H1 (cell line): ENCODE data around the gene FNDC3A. TPM values are rescaled to one million over a fixed set of nuclear protein-coding genes. Genes with fewer than 3 reads are reported as not detected.

Source experiments
- CTCF ChIA-PET: fragments of 300-600 bp; sonication (Branson Sonifier 250); formaldehyde crosslinking; loops from one replicate; lab custom pipeline; 2021; ENCODE audit not compliant: partially characterized antibody; lab: Charles Lee
- POLR2A ChIA-PET: fragments of 300-600 bp; sonication (Branson Sonifier 250); formaldehyde crosslinking; loops from one replicate; lab custom pipeline; 2021; ENCODE audit warnings: inconsistent platforms; ENCODE audit not compliant: partially characterized antibody; lab: Charles Lee
- DNase-seq, 2 experiments: peaks; one replicate each; pipeline versions ENCODE4 v3.0.0 to v3.0.0-alpha.2; 2010 to 2022; ENCODE audit warnings: low spot score in 2 of 2, low read depth in 1 of 2, mixed read lengths in 1 of 2
- FAIRE-seq: peaks from 2 replicates; lab custom pipeline; 2011; peaks lifted over from hg19 to GRCh38; lab: Jason Lieb, UNC
- H2AFZ ChIP-seq: 2 replicates; pipeline ENCODE4 v1.8.1; 2012; ENCODE audit warnings: low read length, inconsistent platforms
- H2AK5ac ChIP-seq: 2 replicates; pipeline ENCODE4 v1.6.1; 2013; ENCODE audit warnings: low read depth, low read length
- H2BK120ac ChIP-seq: replicated peaks from 2 replicates; pipeline ENCODE3; 2013; ENCODE audit warnings: low read depth, low read length, inconsistent platforms
- H2BK12ac ChIP-seq: 2 replicates; pipeline ENCODE4 v1.6.1; 2013; ENCODE audit warnings: low read depth, low read length
- H2BK15ac ChIP-seq: 2 replicates; pipeline ENCODE4 v1.6.1; 2013; ENCODE audit warnings: low read length
- H2BK20ac ChIP-seq: 2 replicates; pipeline ENCODE4 v1.6.1; 2013; ENCODE audit warnings: low read length
- H2BK5ac ChIP-seq: 2 replicates; pipeline ENCODE4 v1.6.1; 2013; ENCODE audit warnings: low read depth, low read length
- H3K14ac ChIP-seq: 2 replicates; pipeline ENCODE4 v1.6.1; 2013; ENCODE audit warnings: inconsistent platforms; ENCODE audit not compliant: insufficient read length
- H3K18ac ChIP-seq: 2 replicates; pipeline ENCODE4 v1.6.1; 2013; ENCODE audit warnings: low read length; ENCODE audit errors: extremely low read depth
- H3K23ac ChIP-seq: 2 replicates; pipeline ENCODE4 v1.6.1; 2013; ENCODE audit warnings: inconsistent platforms; ENCODE audit not compliant: insufficient read length
- H3K23me2 ChIP-seq: 2 replicates; pipeline ENCODE4 v1.6.1; 2013; ENCODE audit warnings: low read depth, low read length
- H3K27ac ChIP-seq: 2 replicates; pipeline ENCODE4 v1.6.1; 2011; ENCODE audit warnings: low read depth, low read length, inconsistent platforms
- H3K27me3 ChIP-seq, 4 experiments: replicated peaks in 1 of 4; 1 replicate in 1 of 4; 2 replicates in 3 of 4; pipeline versions ENCODE4 v1.6.1 to v1.8.1; 2011 to 2013; ENCODE audit warnings: low read length in 3 of 4, mild to moderate bottlenecking in 3 of 4, inconsistent platforms in 2 of 4, mixed read lengths in 2 of 4, moderate library complexity in 1 of 4; ENCODE audit not compliant: control insufficient read depth in 3 of 4, insufficient read depth in 3 of 4; ENCODE audit errors: extremely low read depth in 1 of 4
- H3K36me3 ChIP-seq, 4 experiments: 2 replicates each; pipeline versions ENCODE4 v1.6.1 to v1.8.1; 2011 to 2013; ENCODE audit warnings: mild to moderate bottlenecking in 4 of 4, low read length in 3 of 4, moderate library complexity in 2 of 4, control low read depth in 1 of 4, inconsistent platforms in 1 of 4; ENCODE audit not compliant: insufficient read depth in 4 of 4, control insufficient read depth in 2 of 4
- H3K4ac ChIP-seq: replicated peaks from 2 replicates; pipeline ENCODE3; 2013; ENCODE audit warnings: low read length, low read depth, mixed read lengths, inconsistent platforms; ENCODE audit not compliant: insufficient read length
- H3K4me1 ChIP-seq, 4 experiments: replicated peaks in 1 of 4; 1 replicate in 1 of 4; 2 replicates in 3 of 4; pipeline versions ENCODE4 v1.6.1 to v1.8.1; 2011 to 2013; ENCODE audit warnings: low read length in 3 of 4, inconsistent platforms in 2 of 4, mixed read lengths in 1 of 4; ENCODE audit not compliant: insufficient read depth in 4 of 4, control insufficient read depth in 3 of 4
- H3K4me2 ChIP-seq, 2 experiments: 2 replicates each; pipeline versions ENCODE4 v1.6.1 to v1.8.1; 2011 to 2013; ENCODE audit warnings: low read depth in 2 of 2, low read length in 2 of 2, control low read depth in 1 of 2, inconsistent platforms in 1 of 2, mild to moderate bottlenecking in 1 of 2; ENCODE audit not compliant: insufficient read depth in 1 of 2
- H3K4me3 ChIP-seq, 4 experiments: fragments of 200-600, 300-600 bp in 1 of 4; sonication (generic), shearing (Covaris generic), sonication (Bioruptor Twin) in 1 of 4; 2 replicates each; pipeline versions ENCODE4 v1.5.1 to v1.8.1; 2011 to 2016; ENCODE audit warnings: low read length in 4 of 4, low read depth in 3 of 4, control low read depth in 2 of 4, inconsistent platforms in 2 of 4, mild to moderate bottlenecking in 2 of 4, mixed read lengths in 1 of 4, moderate library complexity in 1 of 4; ENCODE audit not compliant: insufficient read depth in 2 of 4; ENCODE audit errors: extremely low read depth in 1 of 4
- H3K56ac ChIP-seq: replicated peaks from 2 replicates; pipeline ENCODE3; 2013; ENCODE audit warnings: low read depth, mild to moderate bottlenecking, mixed read lengths, low read length, inconsistent platforms; ENCODE audit not compliant: insufficient read length
- H3K79me1 ChIP-seq: 2 replicates; pipeline ENCODE4 v1.6.1; 2013; ENCODE audit warnings: low read depth, low read length, control low read depth
- H3K79me2 ChIP-seq, 2 experiments: 2 replicates each; pipeline versions ENCODE4 v1.6.1 to v1.8.1; 2012 to 2013; ENCODE audit warnings: low read length in 2 of 2, mild to moderate bottlenecking in 2 of 2, inconsistent platforms in 1 of 2; ENCODE audit not compliant: insufficient read depth in 2 of 2, control insufficient read depth in 1 of 2
- H3K9ac ChIP-seq, 4 experiments: replicated peaks in 1 of 4; 1 replicate in 1 of 4; 2 replicates in 3 of 4; pipeline versions ENCODE4 v1.6.1 to v1.8.1; 2011 to 2013; ENCODE audit warnings: low read depth in 3 of 4, low read length in 3 of 4, control low read depth in 2 of 4, mild to moderate bottlenecking in 2 of 4, moderate library complexity in 2 of 4, inconsistent platforms in 1 of 4; ENCODE audit errors: extremely low read depth in 1 of 4
- H3K9me3 ChIP-seq, 2 experiments: 2 replicates each; pipeline versions ENCODE4 v1.6.1 to v1.8.1; 2012 to 2013; ENCODE audit warnings: mild to moderate bottlenecking in 2 of 2, moderate library complexity in 2 of 2, control low read depth in 1 of 2, inconsistent platforms in 1 of 2, low read depth in 1 of 2, low read length in 1 of 2, mixed read lengths in 1 of 2; ENCODE audit not compliant: insufficient read depth in 2 of 2
- H4K20me1 ChIP-seq, 2 experiments: replicated peaks in 1 of 2; 2 replicates each; pipeline versions ENCODE3 to v1.8.1; 2011 to 2013; ENCODE audit warnings: inconsistent platforms in 2 of 2, low read length in 2 of 2, mild to moderate bottlenecking in 1 of 2; ENCODE audit not compliant: insufficient read depth in 2 of 2, control insufficient read depth in 1 of 2
- H4K5ac ChIP-seq: 2 replicates; pipeline ENCODE4 v1.6.1; 2013; ENCODE audit warnings: low read length, low read depth, mixed read lengths, inconsistent platforms; ENCODE audit not compliant: insufficient read length
- H4K8ac ChIP-seq: 2 replicates; pipeline ENCODE4 v1.8.0; 2013; ENCODE audit warnings: mild to moderate bottlenecking, moderate library complexity, low read length, inconsistent platforms; ENCODE audit not compliant: insufficient read depth; ENCODE audit errors: extremely low read depth
- H4K91ac ChIP-seq: replicated peaks from 2 replicates; pipeline ENCODE3; 2013; ENCODE audit warnings: low read length, mixed read lengths, inconsistent platforms; ENCODE audit not compliant: insufficient read length
- BCL11A ChIP-seq, 2 experiments: IDR thresholded peaks; one replicate each; pipeline ENCODE4 v1.6.1; 2011; ENCODE audit warnings: low read depth in 2 of 2, low read length in 2 of 2, mild to moderate bottlenecking in 2 of 2
- EP300 ChIP-seq, 2 experiments: IDR thresholded peaks; 1 replicate in 1 of 2; 2 replicates in 1 of 2; pipeline ENCODE4 v1.6.1; 2011 to 2012; ENCODE audit warnings: low read depth in 2 of 2, low read length in 2 of 2, mild to moderate bottlenecking in 2 of 2, borderline replicate concordance in 1 of 2, inconsistent platforms in 1 of 2, moderate library complexity in 1 of 2
- GABPA ChIP-seq: IDR thresholded peaks from 2 replicates; pipeline ENCODE4 v1.6.1; 2011; ENCODE audit warnings: mild to moderate bottlenecking, low read length, moderate library complexity, borderline replicate concordance; ENCODE audit not compliant: insufficient read depth
- GTF2F1 ChIP-seq: IDR thresholded peaks from 2 replicates; pipeline ENCODE4 v1.6.1; 2012; ENCODE audit warnings: low read depth, low read length, improper control_type of control experiment, borderline replicate concordance
- MAFK ChIP-seq: IDR thresholded peaks from 2 replicates; pipeline ENCODE4 v1.6.1; 2012; ENCODE audit warnings: low read depth, mild to moderate bottlenecking, improper control_type of control experiment, low read length
- PHF8 ChIP-seq: fragments of 200-600 bp; sonication (generic); conservative IDR thresholded peaks from 2 replicates; pipeline ENCODE4 v1.7.1; 2012; ENCODE audit warnings: low read depth, mild to moderate bottlenecking, inconsistent platforms, low read length, moderate library complexity
- POLR2A ChIP-seq, 2 experiments: IDR thresholded peaks; 1 replicate in 1 of 2; 2 replicates in 1 of 2; pipeline ENCODE4 v1.6.1; 2011; ENCODE audit warnings: low read depth in 2 of 2, low read length in 2 of 2, mild to moderate bottlenecking in 2 of 2; ENCODE audit errors: control extremely low read depth in 1 of 2
- RAD21 ChIP-seq, 2 experiments: IDR thresholded peaks in 1 of 2; conservative IDR thresholded peaks in 1 of 2; 2 replicates each; pipeline ENCODE4 v1.6.1; 2011; ENCODE audit warnings: low read depth in 2 of 2, low read length in 2 of 2, improper control_type of control experiment in 1 of 2, inconsistent platforms in 1 of 2, mild to moderate bottlenecking in 1 of 2, moderate library complexity in 1 of 2
- RXRA ChIP-seq: IDR thresholded peaks from 2 replicates; pipeline ENCODE4 v1.6.1; 2011; ENCODE audit warnings: low read depth, mild to moderate bottlenecking, low read length, moderate library complexity; ENCODE audit not compliant: insufficient read depth
- SAP30 ChIP-seq: fragments of 300-600 bp; sonication (generic); IDR thresholded peaks from 2 replicates; pipeline ENCODE4 v1.7.1; 2012; ENCODE audit warnings: low read length, moderate library complexity, mild to moderate bottlenecking, inconsistent platforms; ENCODE audit not compliant: insufficient read depth, insufficient replicate concordance
- SIX5 ChIP-seq: IDR thresholded peaks from 2 replicates; pipeline ENCODE4 v1.6.1; 2011; ENCODE audit warnings: mild to moderate bottlenecking, low read depth, low read length
- SP1 ChIP-seq: IDR thresholded peaks from 2 replicates; pipeline ENCODE4 v1.6.1; 2011; ENCODE audit warnings: low read depth, low read length
- polyA plus RNA-seq, 7 experiments: library from polyadenylated mRNA; depleted of rRNA in 3 of 7; stranded (reverse) in 5 of 7; unstranded in 2 of 7; fragments of >200 nt in 5 of 7; fragments of 200-250 nt in 2 of 7; gene quantifications; 1 replicate in 5 of 7; 2 replicates in 1 of 7; 4 replicates in 1 of 7; pipeline versions ENCODE4 v1.2.1 to v1.2.3, GENCODE V29; 2011 to 2013; ENCODE audit warnings: missing spikeins in 2 of 7, mixed read lengths in 2 of 7
- total RNA-seq: library from RNA; stranded (reverse); fragmentation: NEBNext Ultra II Directional; extraction: Animal tissue kit (Norgen Biotek cat#: 25700); gene quantifications from 2 replicates; pipeline ENCODE4 v1.2.1, GENCODE V29; 2021
- TF ChIP-seq, protein P1 (sequence below): IDR thresholded peaks from 2 replicates; pipeline ENCODE4 v1.6.1; 2012; ENCODE audit warnings: inconsistent platforms

FNDC3A gene
- total and polyA plus RNA-seq, 2 of the 8 experiments (the other 6 are each of a cell fraction or from before 2014, with no cell fraction given) = 14.6 to 26.0 TPM

DNA sequence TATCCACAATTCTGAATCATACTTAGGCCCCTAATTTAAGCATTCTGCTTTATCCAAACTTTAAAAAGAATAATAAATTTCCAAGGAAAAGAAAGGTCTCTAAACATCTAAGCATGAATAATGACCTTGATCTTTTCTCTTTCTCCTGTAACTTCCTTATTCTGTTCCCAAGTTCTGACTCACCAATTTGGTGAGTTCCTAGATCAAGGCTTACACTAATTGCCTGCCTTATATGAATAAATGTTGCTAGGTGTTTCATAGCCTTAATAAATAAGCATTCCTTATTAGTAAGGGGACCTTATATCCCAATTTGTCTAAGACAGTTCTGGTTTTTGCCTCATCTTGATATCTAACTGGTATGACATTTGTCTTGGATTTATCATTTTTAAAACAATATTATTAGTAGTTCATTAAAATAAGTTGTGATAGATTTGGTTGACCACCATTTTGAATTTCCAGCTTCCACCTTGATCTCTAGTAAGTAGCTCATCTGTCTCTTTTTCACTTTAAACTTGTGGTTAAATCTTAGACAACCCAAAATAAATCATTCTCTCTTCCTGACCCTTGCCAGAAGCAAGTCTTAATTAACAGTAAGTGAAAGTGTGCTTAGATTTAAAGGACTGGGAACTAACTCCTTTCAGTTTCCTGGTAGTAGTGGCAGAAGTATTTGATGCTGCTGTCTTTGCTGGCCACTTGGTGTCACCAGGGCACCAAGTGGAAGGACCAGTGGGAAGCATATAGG, 123.2 kb downstream of the FNDC3A start:
- Histone ChIP-seq H3K4me2 (no peak overlapping the region), H3K9me3 (no peaks in the 10 kb centered on the region), H3K56ac (no peak overlapping the region), H3K4me3 (no peak overlapping the region), H3K23me2 (no peaks in the 10 kb centered on the region), H2BK15ac (no peak overlapping the region), H3K79me2 (no peaks in the 10 kb centered on the region), H2BK12ac (no peak overlapping the region), H4K8ac (no peak overlapping the region), H2BK5ac (no peak overlapping the region), H2BK120ac (no peak overlapping the region), H3K4ac (no peak overlapping the region), H3K79me1 (no peaks in the 10 kb centered on the region), H3K27me3 (no peaks in the 10 kb centered on the region), H3K36me3 (no peaks in the 10 kb centered on the region), H4K91ac (no peak overlapping the region), H3K9ac (no peak overlapping the region), H2AFZ (no peak overlapping the region), H3K18ac (no peak overlapping the region), H3K23ac (no peak overlapping the region), H2BK20ac (no peak overlapping the region), H2AK5ac (no peak overlapping the region), H3K4me1 (no peaks in the 10 kb centered on the region), H4K20me1 (no peaks in the 10 kb centered on the region), H3K27ac (no peak overlapping the region), H3K14ac (no peak overlapping the region), H4K5ac (no peak overlapping the region)
- DNase-seq (no peak), FAIRE-seq (no peak)
- CTCF ChIA-PET = interaction anchor here (0.9 to 1.4 kb wide), 9 partner anchors 10 to 182 kb away, joined by 3 to 4 read pairs (median 3); no protein-coding TSS in a partner anchor
- POLR2A ChIA-PET = no interaction called here
- TF ChIP-seq SAP30 (no peak), SIX5 (no peak), RXRA (no peak), PHF8 (no peak), BCL11A (IDR thresholded peaks at IDR 0.05; ENCODE audit: low read depth in 2 of 2, low read length in 2 of 2) (no peak), SP1 (no peak), GABPA (no peak), GTF2F1 (no peak), RAD21 (IDR thresholded peaks at IDR 0.05 in 1 of 2, conservative IDR thresholded peaks at IDR 0.05 in 1 of 2; ENCODE audit: low read depth in 2 of 2, low read length in 2 of 2) (peak; percentile 58 to 69), EP300 (IDR thresholded peaks at IDR 0.05; ENCODE audit: borderline replicate concordance in 1 of 2, low read depth in 2 of 2, low read length in 2 of 2) (no peak), POLR2A (IDR thresholded peaks at IDR 0.05; ENCODE audit: control extremely low read depth in 1 of 2, low read depth in 2 of 2, low read length in 2 of 2) (no peak), MAFK (no peak)
- TF ChIP-seq, protein P1, sequence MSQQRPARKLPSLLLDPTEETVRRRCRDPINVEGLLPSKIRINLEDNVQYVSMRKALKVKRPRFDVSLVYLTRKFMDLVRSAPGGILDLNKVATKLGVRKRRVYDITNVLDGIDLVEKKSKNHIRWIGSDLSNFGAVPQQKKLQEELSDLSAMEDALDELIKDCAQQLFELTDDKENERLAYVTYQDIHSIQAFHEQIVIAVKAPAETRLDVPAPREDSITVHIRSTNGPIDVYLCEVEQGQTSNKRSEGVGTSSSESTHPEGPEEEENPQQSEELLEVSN = no peak
